Limb (tissue), 2 donors: ENCODE data around the gene ZNF177.

ENCODE experiments used
- DNase-seq, 2 donors: peaks; one replicate each; pipeline ENCODE4 v3.0.0-alpha.2; 2016; ENCODE audit errors: extremely low spot score in 2 of 2

The ZNF177 gene

GRCh38 chr19:9427941-9428340 lies 65.1 kb downstream of the ZNF177 start:
- DNase-seq: no peak

GRCh38 chr19:9430444-9430843 lies 67.6 kb downstream of the ZNF177 start:
- DNase-seq: no peak

GRCh38 chr19:9431475-9431874 lies 68.7 kb downstream of the ZNF177 start:
- peak in 1 of 2 donors; percentile 42 for DNase-seq
